Keratinocyte (primary cell): ENCODE measurements around the gene METTL9. TPM values are rescaled to one million over a fixed set of nuclear protein-coding genes. Genes with fewer than 3 reads are reported as not detected.
"Not testable (repeated sequence)": the region's sequence is repeated elsewhere in the genome, so short reads cannot be mapped to it uniquely, and the experiment has no call there.

Source experiments
- DNase-seq: peaks from one replicate; pipeline ENCODE4 v3.0.0-alpha.2; 2011; ENCODE audit warnings: low read depth, missing footprints, low spot score
- FAIRE-seq: peaks from 2 replicates; lab custom pipeline; 2011; peaks lifted over from hg19 to GRCh38; lab: Jason Lieb, UNC
- H2AFZ ChIP-seq: 2 replicates; pipeline ENCODE4 v1.6.0; 2012; ENCODE audit warnings: low read length, control low read depth, inconsistent platforms; ENCODE audit not compliant: control insufficient read depth
- H3K27ac ChIP-seq: 2 replicates; pipeline ENCODE4 v1.5.1; 2011; ENCODE audit warnings: low read length; ENCODE audit not compliant: control insufficient read depth, insufficient read depth
- H3K27me3 ChIP-seq: 3 replicates; pipeline ENCODE4 v1.6.0; 2011; ENCODE audit warnings: low read length; ENCODE audit not compliant: control insufficient read depth, insufficient read depth; ENCODE audit errors: extremely low read depth
- H3K36me3 ChIP-seq, 2 experiments: 2 replicates in 1 of 2; 3 replicates in 1 of 2; pipeline ENCODE4 v1.5.1; 2011; ENCODE audit warnings: low read length in 2 of 2, mild to moderate bottlenecking in 1 of 2; ENCODE audit not compliant: control insufficient read depth in 2 of 2, insufficient read depth in 2 of 2; ENCODE audit errors: extremely low read depth in 1 of 2
- H3K4me1 ChIP-seq: 3 replicates; pipeline ENCODE4 v1.5.1; 2011; ENCODE audit warnings: low read length; ENCODE audit not compliant: control insufficient read depth, insufficient read depth; ENCODE audit errors: extremely low read depth
- H3K4me2 ChIP-seq: 3 replicates; pipeline ENCODE4 v1.6.0; 2011; ENCODE audit warnings: low read depth, low read length; ENCODE audit not compliant: control insufficient read depth, insufficient read depth; ENCODE audit errors: extremely low read depth
- H3K4me3 ChIP-seq, 3 experiments: fragments of 200-600 bp in 1 of 3; sonication (generic) in 1 of 3; 2 replicates in 2 of 3; 3 replicates in 1 of 3; pipeline ENCODE4 v1.5.1; 2011 to 2016; ENCODE audit warnings: low read length in 3 of 3, mild to moderate bottlenecking in 3 of 3, control low read depth in 2 of 3, inconsistent platforms in 1 of 3, low read depth in 1 of 3, mixed read lengths in 1 of 3, mixed run types in 1 of 3, moderate library complexity in 1 of 3; ENCODE audit not compliant: control insufficient read depth in 2 of 3, insufficient read depth in 2 of 3; ENCODE audit errors: extremely low read depth in 1 of 3
- H3K79me2 ChIP-seq: 2 replicates; pipeline ENCODE4 v1.6.0; 2012; ENCODE audit warnings: low read length; ENCODE audit not compliant: control insufficient read depth, insufficient read depth
- H3K9ac ChIP-seq: 3 replicates; pipeline ENCODE4 v1.6.0; 2011; ENCODE audit warnings: low read length; ENCODE audit not compliant: control insufficient read depth, insufficient read depth; ENCODE audit errors: extremely low read depth
- H3K9me1 ChIP-seq: 3 replicates; pipeline ENCODE4 v1.6.0; 2011; ENCODE audit warnings: low read length; ENCODE audit not compliant: control insufficient read depth, insufficient read depth; ENCODE audit errors: extremely low read depth
- H3K9me3 ChIP-seq: 2 replicates; pipeline ENCODE4 v1.5.1; 2012; ENCODE audit warnings: low read depth, low read length; ENCODE audit not compliant: control insufficient read depth
- H4K20me1 ChIP-seq: 3 replicates; pipeline ENCODE4 v1.6.0; 2011; ENCODE audit warnings: low read length; ENCODE audit not compliant: control insufficient read depth, insufficient read depth; ENCODE audit errors: extremely low read depth
- CTCF ChIP-seq, 3 experiments: IDR thresholded peaks in 1 of 3; conservative IDR thresholded peaks in 1 of 3; optimal IDR thresholded peaks in 1 of 3; 2 replicates in 2 of 3; 3 replicates in 1 of 3; pipeline versions ENCODE3 to v1.5.1; 2011; ENCODE audit warnings: low read length in 3 of 3, mild to moderate bottlenecking in 3 of 3, moderate library complexity in 2 of 3, control low read depth in 1 of 3, inconsistent platforms in 1 of 3; ENCODE audit not compliant: insufficient read depth in 2 of 3; ENCODE audit errors: extremely low read depth in 1 of 3
- EZH2 ChIP-seq: IDR thresholded peaks from one replicate; pipeline ENCODE4 v1.6.1; 2012; ENCODE audit warnings: inconsistent platforms, mild to moderate bottlenecking, low read length, moderate library complexity
- dilution Hi-C: fragments of 300-500 bp; cut with MboI; formaldehyde crosslinking; loops from one replicate; pipeline ENCODE4 v1.7.0; 2020; ENCODE audit warnings: low sequenced_read_pairs; ENCODE audit not compliant: extremely low pct_ligation_motif_present
- polyA plus RNA-seq, 5 experiments: library from polyadenylated mRNA; depleted of rRNA in 3 of 5; stranded (reverse) in 3 of 5; stranded (forward) in 1 of 5; unstranded in 1 of 5; fragments of >200 nt; gene quantifications; 1 replicate in 1 of 5; 2 replicates in 3 of 5; 3 replicates in 1 of 5; pipeline versions ENCODE4 v1.2.1 to v1.2.3, GENCODE V29; 2011 to 2012; ENCODE audit warnings: missing spikeins in 2 of 5, low read depth in 1 of 5, low replicate concordance in 1 of 5

The METTL9 gene
- polyA plus RNA-seq, 1 donor (not counting 4 experiments of a cell fraction or from before 2014, with no cell fraction given) = 108 TPM

- Histone ChIP-seq H3K9me3 (no peaks in the 10 kb centered on the region), H3K36me3 (no peaks in the 10 kb centered on the region), H3K9me1 (no peaks in the 10 kb centered on the region), H3K27ac (no peak overlapping the region), H3K27me3 (no peaks in the 10 kb centered on the region), H3K9ac (no peak overlapping the region), H3K4me3 (no peak overlapping the region), H3K4me2 (no peak overlapping the region), H2AFZ (no peak overlapping the region), H3K4me1 (peaks cover 7% of the 10 kb centered on the region), H4K20me1 (no peaks in the 10 kb centered on the region), H3K79me2 (no peaks in the 10 kb centered on the region)
- DNase-seq (no peak), FAIRE-seq (no peak)
- dilution Hi-C loops = no loop called here
- TF ChIP-seq EZH2 = no peak
- no peak for TF ChIP-seq CTCF (optimal IDR thresholded peaks at IDR 0.05 in 1 of 3, IDR thresholded peaks at IDR 0.05 in 1 of 3, conservative IDR thresholded peaks at IDR 0.05 in 1 of 3; ENCODE audit: extremely low read depth in 1 of 3, insufficient read depth in 2 of 3, low read length in 3 of 3)
These were observed 33.3 kb upstream of the METTL9 start for GRCh38 chr16:21565861-21566669.

GRCh38 chr16:21566891-21567414, 32.4 kb upstream of the METTL9 start:
- dilution Hi-C loops = no loop called here
- no peak for DNase-seq
- H2AFZ ChIP-seq = no peak overlapping the region
- no peaks in the 10 kb centered on the region for H4K20me1 ChIP-seq
- peaks cover 7% of the 10 kb centered on the region for H3K4me1 ChIP-seq
- no peak overlapping the region for H3K4me2 ChIP-seq
- H3K9me3 ChIP-seq = no peaks in the 10 kb centered on the region
- no peak overlapping the region for H3K4me3 ChIP-seq
- TF ChIP-seq CTCF (optimal IDR thresholded peaks at IDR 0.05 in 1 of 3, IDR thresholded peaks at IDR 0.05 in 1 of 3, conservative IDR thresholded peaks at IDR 0.05 in 1 of 3; ENCODE audit: extremely low read depth in 1 of 3, insufficient read depth in 2 of 3, low read length in 3 of 3) = no peak
- no peak for TF ChIP-seq EZH2
- H3K79me2 ChIP-seq = no peaks in the 10 kb centered on the region
- no peak overlapping the region for H3K27ac ChIP-seq
- H3K27me3 ChIP-seq = no peaks in the 10 kb centered on the region
- H3K9ac ChIP-seq = no peak overlapping the region
- no peaks in the 10 kb centered on the region for H3K9me1 ChIP-seq
- FAIRE-seq = no peak
- no peaks in the 10 kb centered on the region for H3K36me3 ChIP-seq

DNA sequence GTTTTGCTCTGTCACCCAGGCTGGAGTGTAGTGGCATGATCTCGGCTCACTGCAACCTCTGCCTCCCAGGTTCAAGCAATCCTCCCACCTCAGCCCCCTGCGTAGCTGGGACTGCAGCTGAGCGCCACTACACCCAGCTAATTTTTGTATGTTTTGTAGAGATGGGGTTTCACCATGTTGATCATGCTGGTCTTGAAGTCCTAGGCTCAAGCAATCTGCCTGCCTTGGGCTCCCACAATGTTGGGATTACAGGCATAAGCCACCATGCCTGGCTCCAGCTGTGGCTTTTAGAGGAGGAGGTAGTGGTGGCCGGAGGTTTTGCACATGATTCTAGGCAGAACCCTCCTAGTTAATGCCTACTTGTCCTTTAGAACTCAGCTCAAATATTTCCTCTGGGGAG, 31.9 kb upstream of the METTL9 start:
- dilution Hi-C loops, H3K36me3 ChIP-seq, H3K27ac ChIP-seq, H3K9me3 ChIP-seq, H3K4me2 ChIP-seq, H3K79me2 ChIP-seq, H3K9me1 ChIP-seq, H3K27me3 ChIP-seq, FAIRE-seq, H3K4me3 ChIP-seq, H3K9ac ChIP-seq, H4K20me1 ChIP-seq, DNase-seq, H2AFZ ChIP-seq, H3K4me1 ChIP-seq: not testable (repeated sequence)
